ENCODE results near the gene MLLT10. TPM values are rescaled to one million over a fixed set of nuclear protein-coding genes. Genes with fewer than 3 reads are reported as not detected.
"Not testable (repeated sequence)": the region's sequence is repeated elsewhere in the genome, so short reads cannot be mapped to it uniquely, and the experiment has no call there.

Gene MLLT10
- total RNA-seq, 1 experiment from 2014 or later: 22.5 TPM

DNA sequence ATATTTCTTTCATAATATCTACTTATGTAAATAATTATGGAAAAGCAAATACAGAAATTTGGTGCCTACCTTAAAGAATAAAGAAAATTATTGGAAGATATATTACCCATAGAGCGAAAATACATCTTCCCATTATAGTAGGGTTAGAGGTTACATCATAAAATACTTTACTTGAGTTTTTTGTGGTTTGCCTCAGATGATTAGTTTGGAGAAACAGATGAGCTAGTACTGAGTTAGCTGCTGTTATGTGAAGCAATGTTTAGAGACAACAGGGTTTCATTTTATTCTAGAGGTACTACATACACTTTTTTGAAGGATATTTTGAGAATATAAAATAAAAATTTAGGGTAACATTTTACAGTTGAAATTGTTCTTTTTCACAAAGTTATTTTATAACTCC is 2.9 kb upstream of the MLLT10 start:
- no peak for DNase-seq
- Histone ChIP-seq H3K4me3 (no peak overlapping the region), H3K9me3 (no peaks in the 10 kb centered on the region), H3K36me3 (peaks cover 10% of the 10 kb centered on the region), H3K27me3 (no peaks in the 10 kb centered on the region)

DNA sequence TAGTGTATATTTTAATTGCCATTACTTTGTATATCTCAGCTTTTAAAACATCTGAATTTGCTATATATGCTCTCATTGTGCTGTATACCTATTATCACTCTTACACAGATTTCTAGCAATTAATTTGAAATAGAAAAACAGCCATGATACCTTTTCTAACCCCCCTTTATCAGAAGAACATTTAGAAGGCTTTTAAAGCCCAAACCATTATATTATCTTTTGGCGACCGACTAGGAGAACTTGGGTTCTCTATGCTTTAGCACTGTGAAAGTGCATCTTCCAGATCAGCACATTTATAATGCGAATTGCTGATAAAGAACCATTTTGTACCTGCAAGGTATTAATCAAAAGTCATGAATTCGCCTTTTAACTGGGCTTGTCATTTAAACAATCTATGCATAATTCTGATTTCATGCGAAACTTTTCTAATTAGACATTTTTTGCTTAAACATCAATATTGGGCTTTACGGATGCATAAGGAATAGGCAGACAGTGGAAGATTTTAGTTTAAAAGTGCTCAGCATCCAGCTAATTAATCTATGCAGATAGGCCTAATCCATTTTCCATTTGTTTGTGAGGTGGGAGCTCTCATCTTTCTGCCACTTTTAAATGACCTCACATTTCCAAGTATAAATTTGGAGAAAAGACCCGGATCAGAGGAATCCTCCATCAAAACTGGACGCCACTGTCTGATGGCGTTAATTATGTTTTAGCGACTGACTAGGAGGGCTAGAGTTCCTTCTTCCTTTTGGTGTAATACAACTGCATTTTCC is 1.2 kb upstream of the MLLT10 start:
- DNase-seq: no peak
- H3K9me3 ChIP-seq: no peaks in the 10 kb centered on the region
- peak overlapping the region; percentile 58 for H3K4me3 ChIP-seq
- H3K36me3 ChIP-seq: peaks cover 25% of the 10 kb centered on the region
- H3K27me3 ChIP-seq: no peaks in the 10 kb centered on the region

DNA sequence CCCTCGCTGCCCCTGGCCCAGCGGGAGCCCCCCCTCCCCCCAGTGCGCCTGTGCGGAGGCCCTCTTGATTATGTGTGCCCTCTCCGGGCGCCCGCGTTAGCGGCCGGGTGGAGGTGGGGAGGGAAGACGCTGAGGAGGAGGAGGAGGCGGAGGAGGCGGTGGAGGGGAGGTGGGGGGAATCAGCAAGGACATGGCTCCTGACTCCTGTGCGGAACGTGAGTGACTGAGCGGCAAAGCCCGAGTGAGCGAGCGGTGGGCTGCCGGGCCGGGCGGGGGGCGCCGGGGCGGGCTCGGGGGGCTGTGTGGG is 201 bp downstream of the MLLT10 start:
- DNase-seq: no peak
- H3K36me3 ChIP-seq: peaks cover 37% of the 10 kb centered on the region
- peak overlapping the region; percentile 56 for H3K4me3 ChIP-seq
- H3K27me3 ChIP-seq: no peaks in the 10 kb centered on the region
- H3K9me3 ChIP-seq: no peaks in the 10 kb centered on the region

DNA sequence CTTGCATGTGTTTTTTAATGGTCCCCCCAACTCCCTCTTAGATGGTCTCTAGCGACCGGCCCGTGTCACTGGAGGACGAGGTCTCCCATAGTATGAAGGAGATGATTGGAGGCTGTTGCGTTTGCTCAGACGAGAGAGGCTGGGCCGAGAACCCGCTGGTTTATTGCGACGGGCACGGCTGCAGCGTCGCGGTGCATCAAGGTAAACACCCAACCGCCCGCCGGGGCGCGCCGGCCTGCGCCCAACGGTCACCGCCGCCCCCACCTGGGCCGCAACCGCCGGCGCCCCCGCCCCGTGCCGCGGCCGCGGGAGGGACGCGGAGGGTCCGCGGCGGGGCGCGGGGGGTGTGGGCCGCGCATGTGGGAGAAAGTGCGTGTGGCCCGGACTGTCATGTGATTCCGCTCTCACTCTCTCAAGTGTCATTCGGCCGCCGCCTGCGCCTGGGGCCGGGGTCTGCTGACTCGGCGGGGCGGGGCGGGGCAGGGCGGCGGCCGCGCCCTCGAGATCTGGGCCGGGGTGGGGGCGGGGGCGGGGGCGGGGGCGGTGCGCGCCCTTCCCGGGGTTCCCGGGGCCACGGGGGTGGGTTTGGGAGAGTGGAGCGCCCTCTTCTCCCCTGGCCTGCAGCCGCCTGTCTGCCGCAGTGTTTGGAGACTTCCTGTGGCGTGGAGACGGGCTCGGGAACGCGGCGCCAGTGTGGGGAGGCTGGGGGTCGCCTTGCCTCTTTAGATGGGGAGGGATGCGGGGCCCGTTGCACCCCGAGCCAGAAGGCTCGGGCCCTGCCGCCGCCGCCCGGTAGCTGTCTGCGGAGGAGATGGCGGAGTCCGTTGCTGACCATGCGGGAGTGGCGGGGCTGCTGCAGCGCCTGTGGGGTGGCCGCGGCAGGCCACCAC is 817 bp downstream of the MLLT10 start:
- no peaks in the 10 kb centered on the region for H3K27me3 ChIP-seq
- peaks cover 43% of the 10 kb centered on the region for H3K36me3 ChIP-seq
- peak; percentile 80 for DNase-seq
- H3K4me3 ChIP-seq: peak overlapping the region; percentile 69
- H3K9me3 ChIP-seq: no peaks in the 10 kb centered on the region

DNA sequence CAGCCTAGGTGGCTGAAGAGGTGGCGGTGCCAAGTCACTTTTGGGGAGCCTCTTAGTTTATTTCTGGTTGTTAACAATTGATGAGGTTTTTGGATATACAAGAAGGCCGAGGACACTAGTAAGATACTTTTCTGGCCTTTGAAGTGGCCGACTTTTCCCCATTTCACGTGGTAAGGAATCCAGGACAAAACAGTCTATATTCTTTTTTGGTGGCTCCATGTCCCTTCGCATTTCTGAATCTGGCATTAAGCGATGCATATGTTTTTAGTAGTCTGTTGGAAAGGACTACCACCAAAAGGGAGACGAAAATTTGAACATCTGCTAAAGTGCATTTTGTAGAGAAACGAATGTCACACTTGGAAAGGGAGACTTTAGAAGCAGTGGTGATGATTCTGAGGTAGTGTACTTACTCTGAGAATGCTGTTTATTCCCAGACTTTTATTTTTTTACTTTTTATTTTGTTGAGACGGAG is 1.5 kb downstream of the MLLT10 start:
- H3K27me3 ChIP-seq: no peaks in the 10 kb centered on the region
- H3K9me3 ChIP-seq: no peaks in the 10 kb centered on the region
- H3K36me3 ChIP-seq: peaks cover 50% of the 10 kb centered on the region
- DNase-seq: no peak
- peak overlapping the region; percentile 69 for H3K4me3 ChIP-seq

DNA sequence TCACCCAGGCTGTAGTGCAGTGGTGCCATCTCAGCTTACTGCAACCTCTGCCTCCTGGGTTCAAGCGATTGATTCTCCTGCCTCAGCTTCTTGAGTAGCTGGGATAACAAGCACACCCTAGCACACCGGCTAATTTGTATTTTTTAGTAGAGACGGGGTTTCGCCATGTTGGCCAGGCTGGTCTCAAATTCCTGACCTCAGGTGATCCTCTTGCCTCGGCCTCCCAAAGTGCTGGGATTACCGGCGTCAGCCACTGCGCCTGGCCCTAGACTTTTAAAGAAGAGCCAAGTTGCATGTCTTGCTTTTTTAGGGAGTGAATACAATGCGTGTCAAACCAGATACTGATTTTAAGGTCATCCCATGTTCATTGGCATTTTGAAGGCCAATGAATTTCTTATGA is 1.9 kb downstream of the MLLT10 start:
- not testable (repeated sequence) for H3K27me3 ChIP-seq, DNase-seq, H3K9me3 ChIP-seq
- peaks cover 54% of the 10 kb centered on the region for H3K36me3 ChIP-seq
- H3K4me3 ChIP-seq: peak overlapping the region; percentile 69

DNA sequence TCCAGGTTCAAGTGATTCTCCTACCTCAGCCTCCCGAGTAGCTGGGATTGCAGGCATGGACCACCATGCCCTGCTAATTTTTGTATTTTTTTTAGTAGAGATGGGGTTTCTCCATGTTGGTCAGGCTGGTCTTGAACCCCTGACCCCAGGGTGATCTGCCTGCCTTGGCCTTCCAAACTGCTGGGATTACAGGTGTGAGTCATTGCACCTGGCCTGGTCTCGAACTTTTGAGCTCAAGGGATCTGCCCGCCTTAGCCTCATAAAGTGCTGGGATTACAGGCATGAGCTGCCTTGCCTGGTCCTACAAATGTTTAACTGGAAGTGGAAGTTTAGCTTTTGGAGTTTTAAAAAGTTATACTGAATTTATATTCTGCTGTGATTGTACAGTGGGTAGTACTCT is 2.8 kb downstream of the MLLT10 start:
- Histone ChIP-seq H3K27me3 (no peaks in the 10 kb centered on the region), H3K4me3 (no peak overlapping the region), H3K36me3 (peaks cover 63% of the 10 kb centered on the region), H3K9me3 (no peaks in the 10 kb centered on the region)
- no peak for DNase-seq

DNA sequence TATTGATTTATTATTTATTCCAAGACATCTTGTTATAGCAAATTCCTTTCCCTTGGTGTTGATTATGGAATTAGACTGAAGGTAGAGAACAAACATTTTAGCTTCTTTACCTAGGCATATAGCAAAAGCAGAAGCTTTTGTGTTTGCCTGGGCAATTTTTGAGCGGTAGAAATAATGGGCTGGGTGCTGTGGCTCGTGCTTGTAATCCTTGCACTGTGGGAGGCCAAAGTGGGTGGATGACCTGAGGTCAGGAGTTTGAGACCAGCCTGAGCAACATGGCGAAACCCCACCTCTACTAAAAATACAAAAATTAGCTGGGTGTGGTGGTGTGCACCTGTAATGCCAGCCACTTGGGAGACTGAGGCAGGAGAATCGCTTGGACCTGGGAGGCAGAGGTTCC is 6.7 kb downstream of the MLLT10 start:
- H3K27me3 ChIP-seq, H3K9me3 ChIP-seq, DNase-seq, H3K4me3 ChIP-seq: not testable (repeated sequence)
- peaks cover 95% of the 10 kb centered on the region for H3K36me3 ChIP-seq

DNA sequence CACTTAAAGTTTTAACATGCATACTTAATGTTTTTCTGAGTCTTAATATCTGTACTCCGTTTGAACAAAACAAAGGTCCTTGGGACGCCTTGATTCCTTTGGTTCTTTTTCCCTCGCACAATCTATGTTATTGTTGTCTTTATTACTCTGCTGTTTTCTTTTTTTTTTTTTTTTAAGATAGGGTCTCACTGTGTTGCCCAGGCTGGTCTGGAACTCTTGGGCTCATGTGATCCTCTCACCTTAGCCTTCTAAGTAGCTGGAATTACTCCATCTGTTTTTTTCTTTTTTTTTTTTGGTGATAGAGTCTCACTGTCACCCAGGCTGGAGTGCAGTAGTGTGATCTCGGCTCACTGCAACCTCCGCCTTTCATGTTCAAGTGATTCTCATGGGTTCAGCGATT is 13.2 kb downstream of the MLLT10 start:
- H3K9me3 ChIP-seq: no peaks in the 10 kb centered on the region
- H3K27me3 ChIP-seq: no peaks in the 10 kb centered on the region
- no peak for DNase-seq
- H3K36me3 ChIP-seq: peaks cover 60% of the 10 kb centered on the region
- no peak overlapping the region for H3K4me3 ChIP-seq

DNA sequence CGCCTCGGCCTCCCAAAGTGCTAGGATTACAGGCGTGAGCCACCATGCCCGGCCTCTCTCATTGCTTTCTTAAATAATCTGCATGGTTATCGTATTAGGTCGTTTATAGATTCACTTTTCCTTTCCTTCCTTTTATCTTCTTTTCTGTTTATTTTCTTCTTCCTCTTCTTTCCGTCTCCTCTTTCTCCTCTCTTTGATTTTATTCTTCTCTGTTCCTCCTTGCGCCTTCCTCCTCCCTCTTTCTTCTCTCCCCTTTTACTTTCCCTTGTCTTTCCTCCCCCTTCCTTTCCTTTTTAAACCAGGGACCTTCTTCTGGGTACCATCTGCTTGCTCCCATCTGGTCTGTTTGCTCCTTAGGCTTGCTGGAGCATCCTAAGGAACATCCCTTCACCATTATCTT is 18.6 kb downstream of the MLLT10 start:
- DNase-seq: no peak
- no peaks in the 10 kb centered on the region for H3K27me3 ChIP-seq
- H3K9me3 ChIP-seq: no peaks in the 10 kb centered on the region
- no peak overlapping the region for H3K4me3 ChIP-seq
- H3K36me3 ChIP-seq: peaks cover 52% of the 10 kb centered on the region

DNA sequence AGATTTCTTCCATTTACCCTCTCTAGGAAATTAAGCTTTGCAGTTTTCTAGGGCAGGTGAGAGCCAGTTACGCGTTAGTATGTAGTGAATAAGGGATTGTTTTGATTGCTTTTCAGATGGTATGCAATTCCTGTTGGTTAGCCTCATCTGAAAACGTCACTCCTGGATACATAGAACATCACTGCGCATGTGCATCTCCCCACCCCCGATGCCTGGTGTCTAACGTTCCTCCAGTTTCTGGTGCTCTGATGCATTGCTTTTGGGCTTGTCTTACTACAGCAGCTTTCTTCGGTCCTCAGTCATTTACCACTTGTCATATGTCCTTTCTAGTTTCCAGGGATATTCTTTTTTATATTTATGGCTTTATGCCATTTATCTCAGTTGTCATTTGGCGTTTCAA is 22.5 kb downstream of the MLLT10 start:
- Histone ChIP-seq H3K36me3 (peaks cover 56% of the 10 kb centered on the region), H3K27me3 (no peaks in the 10 kb centered on the region), H3K9me3 (no peaks in the 10 kb centered on the region), H3K4me3 (no peak overlapping the region)
- no peak for DNase-seq

DNA sequence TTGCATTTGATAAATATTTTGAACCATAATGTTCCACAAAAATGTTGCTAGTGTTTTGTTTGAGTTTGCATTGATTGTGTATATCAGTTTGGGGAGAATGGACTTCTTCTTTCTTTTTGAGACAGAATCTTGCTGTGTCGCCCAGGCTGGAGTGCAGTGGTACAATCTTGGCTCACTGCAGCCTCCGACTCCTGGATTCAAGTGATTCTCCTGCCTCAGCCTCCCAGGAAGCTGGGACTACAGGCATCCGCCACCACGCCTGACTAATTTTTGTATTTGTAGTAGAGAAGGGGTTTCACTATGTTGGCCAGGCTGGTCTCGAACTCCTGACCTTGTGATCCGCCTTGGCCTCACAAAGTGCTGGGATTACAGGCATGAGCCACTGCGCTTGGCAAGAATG is 25.0 kb downstream of the MLLT10 start:
- not testable (repeated sequence) for H3K9me3 ChIP-seq, DNase-seq, H3K4me3 ChIP-seq, H3K27me3 ChIP-seq
- peaks cover 48% of the 10 kb centered on the region for H3K36me3 ChIP-seq

DNA sequence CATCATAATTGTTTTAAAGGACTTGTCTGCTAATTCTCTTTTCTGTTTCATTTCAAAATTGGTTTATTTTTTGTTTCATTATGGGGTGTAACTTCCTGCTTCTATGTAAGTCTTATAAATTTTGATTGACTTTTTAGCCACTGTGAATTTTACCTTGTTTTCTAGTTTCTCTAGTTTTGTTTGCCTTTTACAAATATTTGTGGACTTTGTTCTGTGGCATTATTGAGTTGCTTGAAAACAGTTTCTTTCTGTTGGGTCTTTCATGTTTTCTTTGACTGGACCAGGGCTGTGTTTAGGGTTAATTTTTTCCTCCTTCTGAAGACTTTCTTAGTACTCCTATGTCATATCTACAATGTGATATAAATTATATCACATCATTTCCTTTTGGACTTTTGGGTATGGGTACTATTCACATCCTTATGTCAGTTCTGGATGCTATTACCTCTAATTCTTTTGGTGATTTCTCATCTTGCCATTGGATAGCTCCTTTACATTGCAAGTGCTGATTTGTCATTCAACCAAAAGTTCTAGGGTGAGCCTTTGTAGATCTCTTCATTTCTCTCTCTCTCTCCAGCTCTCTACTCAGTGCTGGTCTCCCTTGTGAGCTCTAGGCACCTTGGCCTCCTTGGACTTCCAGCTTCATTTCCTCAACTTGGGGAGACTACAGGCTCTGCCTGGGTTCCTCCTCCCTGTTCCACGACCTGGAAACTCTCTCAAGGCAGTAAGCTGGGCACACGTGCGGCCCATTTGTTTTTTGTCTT is 36.9 kb downstream of the MLLT10 start:
- Histone ChIP-seq H3K4me3 (no peak overlapping the region), H3K9me3 (no peaks in the 10 kb centered on the region), H3K36me3 (peaks cover 19% of the 10 kb centered on the region), H3K27me3 (no peaks in the 10 kb centered on the region)
- no peak for DNase-seq

DNA sequence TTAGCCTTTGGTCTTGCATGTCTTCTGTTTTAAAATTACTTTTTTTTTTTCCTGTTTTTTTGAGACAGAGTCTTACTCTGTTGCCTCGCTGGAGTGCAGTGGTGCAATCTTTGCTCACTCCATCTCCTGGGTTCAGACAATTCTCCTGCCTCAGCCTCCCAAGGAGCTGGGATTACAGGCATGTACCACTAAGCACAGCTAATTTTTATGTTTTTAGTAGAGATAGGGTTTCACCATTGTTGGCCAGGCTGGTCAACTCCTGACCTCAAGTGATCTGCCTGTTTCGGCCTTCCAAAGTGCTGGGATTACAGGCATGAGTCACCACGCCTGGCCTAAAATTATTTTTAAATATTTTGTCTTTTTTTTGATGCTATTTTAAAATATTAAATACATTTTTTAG is 38.5 kb downstream of the MLLT10 start:
- peak; percentile 70 for DNase-seq
- Histone ChIP-seq H3K4me3 (no peak overlapping the region), H3K27me3 (no peaks in the 10 kb centered on the region), H3K36me3 (peaks cover 20% of the 10 kb centered on the region), H3K9me3 (no peaks in the 10 kb centered on the region)

DNA sequence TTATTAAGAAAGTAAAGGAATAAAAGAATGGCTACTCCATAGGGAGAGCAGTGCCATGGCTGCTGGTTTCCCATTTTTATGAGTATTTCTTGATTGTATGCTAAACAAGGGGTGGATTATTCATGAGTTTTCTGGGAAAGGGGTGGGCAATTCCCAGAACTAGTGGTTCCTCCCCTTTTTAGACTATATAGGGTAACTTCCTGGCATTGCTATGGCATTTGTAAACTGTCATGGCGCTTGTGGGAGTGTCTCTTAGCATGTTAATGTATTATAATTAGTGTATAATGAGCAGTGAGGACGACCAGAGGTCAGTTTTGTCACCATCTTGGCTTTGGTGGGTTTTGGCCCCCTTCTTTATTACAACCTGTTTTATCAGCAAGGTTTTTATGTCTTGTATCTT is 40.5 kb downstream of the MLLT10 start:
- not testable (repeated sequence) for DNase-seq, H3K27me3 ChIP-seq, H3K9me3 ChIP-seq, H3K4me3 ChIP-seq
- H3K36me3 ChIP-seq: peaks cover 14% of the 10 kb centered on the region

DNA sequence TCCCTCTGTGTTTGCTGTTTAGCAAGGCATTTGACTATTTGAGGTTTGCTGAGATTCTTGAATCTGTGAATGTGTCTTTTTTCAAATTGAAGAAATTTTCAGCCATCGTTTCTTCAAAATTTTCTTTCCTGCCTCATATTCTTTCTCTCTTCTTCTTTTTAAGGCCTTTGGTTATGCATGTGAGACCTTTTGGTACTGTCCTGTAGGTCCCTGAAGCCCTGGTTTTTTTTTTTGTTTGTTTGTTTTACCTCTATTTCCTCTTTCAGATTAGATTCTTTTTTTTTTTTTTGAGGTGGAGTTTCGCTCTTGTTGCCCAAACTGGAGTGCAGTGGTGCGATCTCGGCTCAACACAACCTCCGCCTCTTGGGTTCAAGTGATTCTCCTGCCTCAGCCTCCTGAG is 45.3 kb downstream of the MLLT10 start:
- Histone ChIP-seq H3K36me3 (peaks cover 25% of the 10 kb centered on the region), H3K4me3 (no peak overlapping the region), H3K27me3 (no peaks in the 10 kb centered on the region), H3K9me3 (no peaks in the 10 kb centered on the region)
- no peak for DNase-seq

DNA sequence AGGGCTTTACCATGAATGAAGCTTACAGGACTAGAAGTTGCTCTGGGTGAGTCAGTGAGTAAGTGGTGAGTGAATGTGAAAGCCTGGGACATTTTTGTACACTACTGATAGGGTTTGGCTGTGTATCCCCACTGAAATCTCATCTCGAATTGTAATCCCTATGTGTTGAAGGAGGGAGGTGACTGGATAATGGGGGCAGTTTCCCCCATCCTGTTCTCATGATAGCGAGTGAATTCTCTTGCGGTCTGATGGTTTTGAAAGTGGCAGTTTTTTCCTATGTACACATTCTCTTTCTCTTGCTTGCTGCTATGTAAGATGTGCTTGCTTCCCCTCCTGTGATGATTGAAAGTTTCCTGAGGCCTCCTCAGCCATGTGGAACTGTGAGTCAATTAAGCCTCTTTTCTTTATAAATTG is 47.4 kb downstream of the MLLT10 start:
- H3K36me3 ChIP-seq: peaks cover 26% of the 10 kb centered on the region
- H3K27me3 ChIP-seq, DNase-seq, H3K9me3 ChIP-seq, H3K4me3 ChIP-seq: not testable (repeated sequence)

Data from MG63 (cell line).